Right lobe of liver (tissue), 6 donors: Measurements from ENCODE around the gene KLHL41. TPM values are rescaled to one million over a fixed set of nuclear protein-coding genes. Genes with fewer than 3 reads are reported as not detected.

Source experiments
- ATAC-seq, 4 donors: fragments of 200-7000 bp; cut with Tn5 transposase; one replicate each; pipeline ENCODE4 v1.9.1; 2020; ENCODE audit warnings: mild to moderate bottlenecking in 4 of 4, moderate library complexity in 4 of 4
- DNase-seq, 3 donors: peaks; one replicate each; pipeline ENCODE4 v3.0.0-alpha.2; 2020
- H3K27ac ChIP-seq, 3 donors: fragments of 200-600 bp; one replicate each; pipeline ENCODE4 v1.8.0; 2022
- H3K27me3 ChIP-seq, 2 donors: fragments of 200-600 bp; one replicate each; pipeline ENCODE4 v1.8.0; 2022
- H3K36me3 ChIP-seq, 4 donors: fragments of 200-600 bp; sonication (generic) in 1 of 4; one replicate each; pipeline versions ENCODE4 v1.5.1 to v1.8.0; 2017 to 2022; ENCODE audit warnings: control low read depth in 1 of 4
- H3K4me1 ChIP-seq, 4 donors: fragments of 200-600 bp; sonication (generic) in 1 of 4; one replicate each; pipeline versions ENCODE4 v1.5.1 to v1.8.0; 2017 to 2022; ENCODE audit warnings: control low read depth in 1 of 4
- H3K4me3 ChIP-seq, 3 donors: fragments of 200-600 bp; one replicate each; pipeline ENCODE4 v1.8.0; 2022
- H3K9me3 ChIP-seq, 4 donors: fragments of 200-600 bp; sonication (generic) in 1 of 4; one replicate each; pipeline versions ENCODE4 v1.5.1 to v1.8.0; 2017 to 2022; ENCODE audit warnings: control low read depth in 1 of 4
- CTCF ChIP-seq, 4 donors: fragments of 200-600 bp in 3 of 4; fragments of 450-650 bp in 1 of 4; IDR thresholded peaks; one replicate each; pipeline versions ENCODE4 v1.5.1 to v1.8.0; 2016 to 2022; ENCODE audit warnings: antibody characterized with exemption in 4 of 4, mild to moderate bottlenecking in 2 of 4
- POLR2A ChIP-seq: fragments of 450-650 bp; IDR thresholded peaks from one replicate; pipeline ENCODE4 v1.6.1; 2017; ENCODE audit warnings: antibody characterized with exemption, mild to moderate bottlenecking
- WGBS: methylation state at CpG from one replicate; pipeline ENCODE4 v1.1.6; 2018; ENCODE audit warnings: low coverage, low lambda C conversion rate; ENCODE audit not compliant: insufficient coverage; ENCODE audit errors: missing lambda C conversion rate; 5-methylcytosine and 5-hydroxymethylcytosine counted together
- intact Hi-C, 2 donors: fragments of 100-400 bp; cut with DNase I; formaldehyde crosslinking; loops; one replicate each; pipeline versions ENCODE4 v1.11.2 to v1.14.1; 2022
- total RNA-seq, 6 experiments: library from RNA; depleted of rRNA in 2 of 6; stranded (reverse); fragments of >200 nt in 2 of 6; fragmentation: NEBNext Ultra II Directional in 3 of 6; extraction: Animal tissue kit (Norgen Biotek cat#: 25700) in 3 of 6; gene quantifications; one replicate each; pipeline versions ENCODE4 v1.1.0 to v1.2.4, GENCODE V29; 2016 to 2023
- donor health status: DM: no; HTN: yes; CAD: no.
- donor health status: DM: no; HTN: no; CAD: no.
- donor health status: DM: no; HTN: no; CAD: no.
- donor health status: DM: no; HTN: yes; CAD: no.
- donor health status: DM: no; HTN: yes; CAD: no.

The KLHL41 gene
- total RNA-seq, 6 experiments from 2014 or later: 0.22 to 3.7 (median 0.30) TPM

GRCh38 chr2:169495310-169495928 is 14.1 kb upstream of the KLHL41 start:
- no peak for ATAC-seq
- peaks cover 0 to 8% (median 0%) of the 10 kb centered on the region in 4 donors for H3K4me1 ChIP-seq
- H3K27me3 ChIP-seq: no peaks in the 10 kb centered on the region
- H3K27ac ChIP-seq: no peak overlapping the region
- TF ChIP-seq POLR2A: no peak
- no peak for TF ChIP-seq CTCF (IDR thresholded peaks at IDR 0.05)
- intact Hi-C loops: no loop called here
- H3K36me3 ChIP-seq: no peaks in the 10 kb centered on the region
- H3K4me3 ChIP-seq: no peak overlapping the region
- WGBS: 86% methylated on average over 2 of the region's 5 CpGs
- no peaks in the 10 kb centered on the region for H3K9me3 ChIP-seq
- DNase-seq: no peak

- H3K4me1 ChIP-seq: no peaks in the 10 kb centered on the region
- no peaks in the 10 kb centered on the region for H3K9me3 ChIP-seq
- intact Hi-C loops: no loop called here
- ATAC-seq (no peak), DNase-seq (no peak)
- no peak overlapping the region for H3K27ac ChIP-seq
- TF ChIP-seq CTCF (IDR thresholded peaks at IDR 0.05) (no peak), POLR2A (no peak)
- H3K4me3 ChIP-seq: no peak overlapping the region
- H3K27me3 ChIP-seq: no peaks in the 10 kb centered on the region
- WGBS: 95% methylated on average over 10 of the region's 19 CpGs
- peaks cover 0 to 7% (median 0%) of the 10 kb centered on the region in 4 donors for H3K36me3 ChIP-seq
Observed at GRCh38 chr2:169504651-169505050, 4.9 kb upstream of the KLHL41 start.

- no peak for TF ChIP-seq POLR2A
- TF ChIP-seq CTCF (IDR thresholded peaks at IDR 0.05): no peak
- Histone ChIP-seq H3K4me3 (no peak overlapping the region), H3K27ac (no peak overlapping the region), H3K4me1 (no peaks in the 10 kb centered on the region), H3K36me3 (no peaks in the 10 kb centered on the region), H3K9me3 (no peaks in the 10 kb centered on the region), H3K27me3 (no peaks in the 10 kb centered on the region)
- intact Hi-C loops: no loop called here
- peak in 1 of 4 donors; percentile 89 for ATAC-seq
- DNase-seq: no peak
Observed at GRCh38 chr2:169507698-169508097, 1.8 kb upstream of the KLHL41 start.

- no peaks in the 10 kb centered on the region for H3K36me3 ChIP-seq
- no peak overlapping the region for H3K4me3 ChIP-seq
- DNase-seq: no peak
- ATAC-seq: no peak
- H3K9me3 ChIP-seq: no peaks in the 10 kb centered on the region
- no peaks in the 10 kb centered on the region for H3K27me3 ChIP-seq
- no peaks in the 10 kb centered on the region for H3K4me1 ChIP-seq
- TF ChIP-seq CTCF (IDR thresholded peaks at IDR 0.05): no peak
- no peak for TF ChIP-seq POLR2A
- 89% methylated on average over 8 of the region's 8 CpGs for WGBS
- intact Hi-C loops: no loop called here
- H3K27ac ChIP-seq: no peak overlapping the region
Observed at GRCh38 chr2:169509955-169510354, 453 bp downstream of the KLHL41 start.

- 100% methylated on average over 3 of the region's 4 CpGs for WGBS
- Histone ChIP-seq H3K9me3 (no peaks in the 10 kb centered on the region), H3K27ac (no peak overlapping the region), H3K27me3 (no peaks in the 10 kb centered on the region), H3K4me3 (no peak overlapping the region), H3K4me1 (no peaks in the 10 kb centered on the region), H3K36me3 (no peaks in the 10 kb centered on the region)
- DNase-seq: no peak
- no peak for ATAC-seq
- no peak for TF ChIP-seq POLR2A
- no peak for TF ChIP-seq CTCF (IDR thresholded peaks at IDR 0.05)
- intact Hi-C loops: no loop called here
Observed at GRCh38 chr2:169510496-169510895, 994 bp downstream of the KLHL41 start.
